OCI-LY1 (cell line): ENCODE data around the gene ABHD1.

Source experiments
- H2AFZ ChIP-seq: fragments of 200-600 bp; sonication (generic), shearing (Covaris generic); 2 replicates; pipeline ENCODE4 v1.6.0; 2014; ENCODE audit warnings: antibody characterized with exemption, mild to moderate bottlenecking, low read length
- H3F3A ChIP-seq: fragments of 200-600 bp; sonication (generic), shearing (Covaris generic); 2 replicates; pipeline ENCODE4 v1.6.0; 2014; ENCODE audit warnings: mild to moderate bottlenecking, antibody characterized with exemption, low read length, moderate library complexity; ENCODE audit not compliant: insufficient read depth
- H3K27ac ChIP-seq: fragments of 200-600 bp; sonication (generic); 2 replicates; pipeline ENCODE4 v1.5.1; 2014; ENCODE audit warnings: low read length, mixed run types, mild to moderate bottlenecking, low read depth; ENCODE audit not compliant: poor library complexity, severe bottlenecking
- H3K27me3 ChIP-seq: fragments of 200-600 bp; sonication (generic); 2 replicates; pipeline ENCODE4 v1.6.0; 2014; ENCODE audit warnings: antibody characterized with exemption, mild to moderate bottlenecking, low read length, moderate library complexity; ENCODE audit not compliant: insufficient read depth
- H3K36me3 ChIP-seq: fragments of 200-600 bp; sonication (generic); 2 replicates; pipeline ENCODE4 v1.6.1; 2014; ENCODE audit warnings: mild to moderate bottlenecking, antibody characterized with exemption, low read length, moderate library complexity, mixed read lengths; ENCODE audit not compliant: insufficient read depth
- H3K4me1 ChIP-seq: fragments of 200-600 bp; sonication (generic); 2 replicates; pipeline ENCODE4 v1.5.1; 2014; ENCODE audit warnings: mild to moderate bottlenecking, low read length, moderate library complexity; ENCODE audit not compliant: insufficient read depth, severe bottlenecking
- H3K4me2 ChIP-seq: fragments of 200-600 bp; sonication (generic), shearing (Covaris generic); 2 replicates; pipeline ENCODE4 v1.6.1; 2014; ENCODE audit warnings: low read length
- H3K4me3 ChIP-seq: fragments of 200-600 bp; sonication (generic); 2 replicates; pipeline ENCODE4 v1.5.1; 2014; ENCODE audit warnings: low read length, low read depth, mild to moderate bottlenecking, mixed read lengths; ENCODE audit not compliant: poor library complexity, severe bottlenecking
- H3K79me2 ChIP-seq: fragments of 200-600 bp; shearing (Covaris generic); 2 replicates; pipeline ENCODE4 v1.6.1; 2016; ENCODE audit warnings: mixed run types, low read length, mixed read lengths; ENCODE audit not compliant: insufficient read depth
- H3K9ac ChIP-seq: fragments of 200-600 bp; sonication (generic), shearing (Covaris generic); 2 replicates; pipeline ENCODE4 v1.6.1; 2014; ENCODE audit warnings: mild to moderate bottlenecking, low read length, mixed read lengths
- H3K9me2 ChIP-seq: fragments of 200-600 bp; sonication (generic), shearing (Covaris generic); 2 replicates; pipeline ENCODE4 v1.6.1; 2014; ENCODE audit warnings: low read depth, mild to moderate bottlenecking, low read length, mixed read lengths
- H3K9me3 ChIP-seq: fragments of 200-600 bp; shearing (Covaris generic); 2 replicates; pipeline ENCODE4 v1.6.1; 2014; ENCODE audit warnings: low read length, mixed read lengths
- H4K20me1 ChIP-seq: fragments of 200-600 bp; sonication (generic), shearing (Covaris generic); 2 replicates; pipeline ENCODE4 v1.6.0; 2016; ENCODE audit warnings: mild to moderate bottlenecking, low read length; ENCODE audit not compliant: insufficient read depth
- CTCF ChIP-seq: fragments of 200-600 bp; sonication (generic), shearing (Covaris generic); IDR thresholded peaks from 2 replicates; pipeline ENCODE4 v1.5.1; 2017; ENCODE audit warnings: mild to moderate bottlenecking, antibody characterized with exemption, low read length, moderate library complexity, mixed read lengths
- EZH2 ChIP-seq: fragments of 200-600 bp; sonication (generic), shearing (Covaris generic); IDR thresholded peaks from 2 replicates; pipeline ENCODE4 v1.8.0; 2017; ENCODE audit warnings: borderline replicate concordance, mixed run types, mild to moderate bottlenecking, antibody characterized with exemption, low read length, moderate library complexity, mixed read lengths

Gene ABHD1

DNA sequence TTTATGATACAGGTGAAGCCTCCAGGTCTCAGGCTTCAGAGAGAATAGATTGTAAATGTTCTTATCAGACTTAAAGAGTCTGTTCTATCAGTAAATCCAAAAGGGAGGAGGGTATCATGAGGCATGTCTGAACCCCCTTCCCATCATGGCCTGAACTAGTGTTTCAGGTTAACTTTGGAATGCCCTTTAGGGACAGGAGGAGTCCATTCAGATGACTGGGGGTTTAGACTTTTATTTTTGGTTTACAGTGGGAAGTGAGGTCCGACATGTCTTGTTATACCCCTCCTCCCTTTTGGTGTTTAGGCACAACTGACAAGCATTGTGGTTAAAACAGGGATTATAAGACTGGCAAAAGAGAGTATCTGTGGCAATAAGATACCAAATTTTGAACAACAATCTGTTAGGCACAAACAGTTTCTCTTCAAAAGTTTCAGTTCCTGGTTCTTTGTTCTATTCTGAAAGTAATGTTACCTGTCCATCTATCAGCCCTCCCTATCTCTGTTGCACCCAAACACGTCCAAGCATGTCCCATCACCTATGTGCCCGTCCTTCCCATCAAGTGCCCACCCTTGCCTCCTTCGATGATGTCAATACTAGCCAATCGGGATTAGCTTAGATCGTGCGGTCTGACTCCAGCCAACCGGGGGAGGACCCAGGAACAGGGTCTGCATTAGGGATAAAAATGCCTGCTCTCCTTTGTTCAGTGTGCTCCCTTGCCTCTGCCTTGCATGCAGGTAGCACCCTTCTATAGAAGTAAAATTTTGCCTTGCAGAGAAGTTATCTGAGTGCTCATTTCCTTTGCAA, 41.5 kb downstream of the ABHD1 start:
- no peaks in the 10 kb centered on the region for H3K9me2 ChIP-seq
- no peak overlapping the region for H3K4me3 ChIP-seq
- no peaks in the 10 kb centered on the region for H3K79me2 ChIP-seq
- H3K27ac ChIP-seq = peak overlapping the region; percentile 39
- no peak overlapping the region for H3K9ac ChIP-seq
- no peaks in the 10 kb centered on the region for H3K27me3 ChIP-seq
- TF ChIP-seq CTCF = no peak
- no peak for TF ChIP-seq EZH2
- no peaks in the 10 kb centered on the region for H3F3A ChIP-seq
- no peaks in the 10 kb centered on the region; the same call in 1 of the 2 replicates for H3K36me3 ChIP-seq
- peaks cover 22% of the 10 kb centered on the region for H3K4me1 ChIP-seq
- 0 out of 2 replicates have a peak overlapping the region, but pooled peaks have one; percentile 12 for H3K4me2 ChIP-seq
- H3K9me3 ChIP-seq = no peaks in the 10 kb centered on the region; the same call in 1 of the 2 replicates
- H4K20me1 ChIP-seq = no peaks in the 10 kb centered on the region
- 0 out of 2 replicates have a peak overlapping the region, but pooled peaks have one; percentile 33 for H2AFZ ChIP-seq

GRCh38 chr2:27170581-27171337, 47.1 kb downstream of the ABHD1 start:
- no peak for TF ChIP-seq EZH2
- Histone ChIP-seq H2AFZ (no peak overlapping the region), H3K27me3 (no peaks in the 10 kb centered on the region), H3F3A (no peaks in the 10 kb centered on the region), H3K9ac (no peak overlapping the region; the same call in 1 of the 2 replicates), H3K4me3 (peak overlapping the region; percentile 37), H3K79me2 (no peaks in the 10 kb centered on the region), H3K9me3 (no peaks in the 10 kb centered on the region), H3K36me3 (no peaks in the 10 kb centered on the region; the same call in 1 of the 2 replicates), H3K27ac (no peak overlapping the region), H4K20me1 (no peaks in the 10 kb centered on the region), H3K9me2 (no peaks in the 10 kb centered on the region), H3K4me1 (peaks cover 8% of the 10 kb centered on the region), H3K4me2 (peak overlapping the region; percentile 54)

DNA sequence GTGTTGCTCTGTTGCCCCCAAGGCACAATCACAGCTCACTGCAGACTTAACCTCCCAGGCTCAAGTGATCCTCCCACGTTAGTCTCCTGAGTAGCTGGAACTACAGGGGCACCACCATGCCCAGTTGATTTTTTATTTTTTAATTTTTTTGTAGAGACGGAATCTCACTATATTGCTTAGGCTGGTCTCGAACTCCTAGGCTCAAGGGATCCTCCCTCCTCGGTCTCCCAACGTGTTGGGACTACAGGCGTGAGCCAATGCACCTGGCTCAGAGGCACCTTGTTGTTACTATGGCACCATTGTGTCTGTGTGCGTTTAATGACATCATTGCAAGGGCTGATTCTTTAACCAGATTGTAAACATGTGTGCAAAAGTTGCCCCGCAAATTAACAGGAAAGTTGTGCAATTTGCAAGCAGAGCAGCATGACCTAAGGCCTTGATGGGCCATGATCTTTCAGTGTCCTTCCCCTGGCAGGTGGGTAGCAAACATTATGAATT, 47.8 kb downstream of the ABHD1 start:
- H3K27me3 ChIP-seq = no peaks in the 10 kb centered on the region
- H3K36me3 ChIP-seq = no peaks in the 10 kb centered on the region; the same call in 1 of the 2 replicates
- no peaks in the 10 kb centered on the region for H3K9me3 ChIP-seq
- no peak overlapping the region for H3K4me2 ChIP-seq
- no peaks in the 10 kb centered on the region for H3F3A ChIP-seq
- no peaks in the 10 kb centered on the region for H3K9me2 ChIP-seq
- TF ChIP-seq CTCF (no peak), EZH2 (no peak)
- H3K4me3 ChIP-seq = no peak overlapping the region
- H3K9ac ChIP-seq = no peak overlapping the region
- peaks cover 8% of the 10 kb centered on the region for H3K4me1 ChIP-seq
- no peaks in the 10 kb centered on the region for H4K20me1 ChIP-seq
- H2AFZ ChIP-seq = no peak overlapping the region
- no peaks in the 10 kb centered on the region for H3K79me2 ChIP-seq
- H3K27ac ChIP-seq = no peak overlapping the region
